HG03565 (cell line): ENCODE measurements around the gene ABHD2.

Experiments used
- ATAC-seq: cut with Tn5 transposase; IDR thresholded peaks from one replicate; pipeline ENCODE4 v1.9.1; 2021; ENCODE audit warnings: mild to moderate bottlenecking, moderate library complexity; ENCODE audit not compliant: unreplicated experiment

The ABHD2 gene

DNA sequence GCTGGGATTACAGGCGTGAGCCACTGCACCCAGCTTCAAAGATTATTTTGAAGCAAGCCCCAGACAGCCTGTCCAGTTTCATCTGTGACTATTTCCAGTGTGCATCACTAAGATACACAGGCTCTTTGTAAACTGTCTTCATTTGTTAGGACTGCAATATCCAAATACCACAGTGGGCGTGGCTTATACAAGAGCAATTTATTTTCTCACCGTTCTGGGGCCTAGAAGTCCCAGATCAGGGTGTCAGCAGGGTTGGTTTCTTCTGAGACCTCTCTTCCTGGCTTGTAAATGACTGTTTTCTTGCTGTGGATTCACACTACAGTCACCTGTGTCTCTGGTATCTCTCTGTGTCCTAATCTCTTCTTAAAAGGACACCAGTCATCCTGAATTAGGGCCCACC, 73.4 kb downstream of the ABHD2 start:
- no peak for ATAC-seq

DNA sequence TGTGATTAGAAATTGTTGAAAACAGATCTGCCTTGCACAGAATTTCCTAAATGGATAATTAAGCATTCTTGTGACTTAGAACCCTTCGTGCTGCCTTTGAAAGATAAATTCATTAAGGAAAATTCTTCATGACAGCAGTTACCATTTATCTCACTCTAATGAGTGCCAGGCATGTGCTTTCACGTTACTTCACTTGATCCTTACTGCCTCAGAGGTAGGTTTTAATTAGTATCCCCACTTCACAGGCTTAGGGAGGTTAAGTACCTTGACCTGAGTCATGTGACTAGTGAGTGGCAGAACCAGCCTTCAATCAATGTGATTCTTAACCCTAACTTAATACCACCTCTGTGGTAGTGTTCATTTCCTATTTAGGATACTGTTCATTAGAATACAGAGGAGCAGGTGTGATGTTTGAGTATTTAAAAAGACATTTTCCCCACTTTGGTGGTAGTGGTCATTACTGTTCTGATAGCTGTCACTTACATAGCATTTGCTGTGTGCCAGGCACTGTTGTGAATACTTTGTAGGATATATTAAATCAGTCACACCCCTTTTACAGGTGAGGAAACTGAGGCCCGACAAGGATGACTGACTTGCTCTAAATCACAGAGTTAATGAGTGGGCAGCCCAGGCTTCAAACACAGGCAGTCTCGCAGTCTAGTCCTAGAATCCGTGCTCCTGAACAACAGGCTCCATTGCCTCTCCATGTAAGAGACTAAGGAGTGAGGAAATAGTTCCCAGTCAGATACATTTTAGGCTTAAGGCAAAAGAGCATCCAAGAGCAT, 75.2 kb downstream of the ABHD2 start:
- no peak for ATAC-seq

DNA sequence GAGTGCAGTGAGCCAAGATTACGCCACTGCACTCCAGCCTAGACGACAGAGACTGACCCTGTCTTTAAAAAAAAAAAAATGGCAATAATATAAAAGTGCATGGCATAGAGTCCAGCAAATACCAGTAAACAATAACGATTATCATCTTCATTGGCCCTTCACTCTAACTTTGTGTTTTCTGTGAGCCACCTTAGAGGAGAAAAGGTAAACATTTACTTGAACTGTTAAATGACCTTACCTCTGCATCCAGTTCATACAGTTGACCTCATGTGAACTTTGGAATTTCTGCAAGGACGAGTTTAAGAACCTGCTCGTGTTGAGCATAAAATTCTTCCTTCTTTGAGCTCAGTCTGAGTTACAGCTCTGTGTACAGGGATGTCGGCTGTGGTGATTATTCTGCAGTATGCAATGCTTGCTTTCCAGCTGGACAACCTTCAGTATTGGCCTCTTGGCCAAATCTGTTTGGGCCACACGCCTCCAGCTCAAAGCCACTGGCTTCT, 76.5 kb downstream of the ABHD2 start:
- ATAC-seq, result no peak

DNA sequence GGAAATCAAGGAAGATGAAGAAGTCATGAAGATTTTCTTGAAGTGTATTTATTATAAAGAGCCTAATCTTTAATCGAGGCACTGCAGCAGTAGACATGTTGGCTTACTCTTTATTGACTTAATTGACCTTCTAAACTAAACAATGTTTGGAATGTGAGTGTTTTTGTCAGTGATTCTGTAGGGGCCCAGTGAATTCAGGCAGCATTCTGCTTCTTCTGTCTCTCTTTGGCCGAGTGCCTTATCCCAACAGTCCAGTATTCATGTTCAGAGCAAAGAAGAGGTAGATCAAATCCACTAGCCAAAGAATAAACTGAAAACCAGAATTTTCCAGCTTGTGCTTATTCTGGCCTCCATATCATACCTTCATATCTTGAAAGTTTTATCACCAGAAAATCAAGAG, 77.4 kb downstream of the ABHD2 start:
- no peak for ATAC-seq

DNA sequence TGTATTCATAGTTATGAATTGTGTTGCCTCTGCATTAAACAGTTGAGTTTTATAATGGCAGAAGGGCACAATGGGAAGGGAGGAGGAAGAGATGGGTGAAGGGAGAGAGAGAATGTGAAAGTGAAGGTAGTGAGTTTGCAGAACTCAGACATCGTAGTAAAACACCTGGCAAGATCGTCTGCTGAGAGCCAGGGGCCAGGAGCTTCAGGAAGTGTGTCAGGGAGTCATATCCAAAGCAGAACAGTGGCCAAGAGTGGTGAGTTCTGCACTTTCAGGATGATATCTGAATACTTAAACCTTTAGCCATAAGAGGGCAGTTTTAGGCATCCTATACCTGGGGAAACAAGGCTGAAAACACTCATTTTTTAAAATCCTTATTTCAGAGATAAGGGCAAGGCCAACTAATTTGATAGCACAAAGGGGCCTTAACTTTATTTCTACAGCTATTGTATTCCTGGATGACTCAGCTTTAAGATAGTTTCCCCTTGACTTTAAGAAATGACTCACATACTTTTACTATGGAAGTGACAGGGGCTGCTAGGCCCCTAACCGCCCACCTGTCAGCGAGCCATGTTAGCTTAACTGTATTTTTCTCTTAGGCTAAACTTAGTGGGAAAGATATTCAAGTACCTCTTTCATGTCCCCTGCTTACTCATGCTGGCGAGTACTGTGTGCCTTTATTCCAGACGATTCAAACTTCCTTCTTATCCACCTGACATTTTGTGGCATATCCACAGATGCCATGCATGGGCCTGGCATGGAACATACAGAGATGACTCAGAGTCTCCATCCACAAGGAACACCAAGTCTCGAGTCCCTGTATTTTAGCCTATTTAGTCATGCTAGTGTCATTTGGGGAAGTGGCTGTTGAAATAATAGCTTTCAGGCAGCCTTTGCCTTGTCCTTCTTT, 79.3 kb downstream of the ABHD2 start:
- peak; percentile 72 for ATAC-seq

DNA sequence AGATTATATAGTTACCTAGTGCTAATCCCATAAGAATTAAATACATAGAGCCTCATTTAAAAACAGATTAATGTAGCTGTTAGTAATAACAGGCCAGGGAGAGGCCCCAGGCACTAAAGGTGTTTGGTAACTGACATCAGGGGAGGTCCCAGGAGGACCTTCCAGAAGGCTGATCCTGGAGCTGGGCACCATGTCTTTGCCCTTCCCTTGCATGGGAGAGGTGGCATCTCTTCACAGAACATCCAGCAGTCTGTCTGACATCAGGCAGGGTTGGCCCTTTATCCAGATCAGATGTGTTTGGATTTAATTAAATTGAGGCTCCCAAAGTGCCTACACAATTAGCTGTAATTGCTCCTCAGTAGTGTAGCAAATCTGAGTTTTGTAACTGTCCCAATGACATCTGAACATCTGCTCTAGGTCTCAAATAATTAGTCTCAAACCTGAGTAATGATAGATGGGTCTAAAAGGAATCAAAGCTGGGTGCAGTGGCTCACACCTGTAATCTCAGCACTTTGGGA, 80.1 kb downstream of the ABHD2 start:
- ATAC-seq, result no peak

DNA sequence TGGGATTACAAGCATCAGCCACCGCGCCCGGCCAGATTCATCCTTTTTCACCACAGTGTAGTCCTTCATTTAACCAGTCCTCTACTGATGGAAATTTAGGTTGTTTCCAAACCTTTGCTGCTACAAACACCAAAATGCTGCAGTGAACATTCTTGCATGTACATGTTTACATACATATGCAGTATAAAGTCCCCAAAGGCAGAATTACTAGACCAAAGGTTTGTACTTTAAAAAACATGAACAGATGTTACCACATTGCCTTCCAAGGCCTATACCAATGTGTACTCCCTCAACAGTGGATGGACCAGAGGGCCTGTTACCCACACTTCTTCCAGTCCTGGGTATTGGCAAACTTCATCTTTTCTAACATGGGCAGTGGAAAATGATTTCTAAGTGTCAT, 82.1 kb downstream of the ABHD2 start:
- ATAC-seq, result no peak

DNA sequence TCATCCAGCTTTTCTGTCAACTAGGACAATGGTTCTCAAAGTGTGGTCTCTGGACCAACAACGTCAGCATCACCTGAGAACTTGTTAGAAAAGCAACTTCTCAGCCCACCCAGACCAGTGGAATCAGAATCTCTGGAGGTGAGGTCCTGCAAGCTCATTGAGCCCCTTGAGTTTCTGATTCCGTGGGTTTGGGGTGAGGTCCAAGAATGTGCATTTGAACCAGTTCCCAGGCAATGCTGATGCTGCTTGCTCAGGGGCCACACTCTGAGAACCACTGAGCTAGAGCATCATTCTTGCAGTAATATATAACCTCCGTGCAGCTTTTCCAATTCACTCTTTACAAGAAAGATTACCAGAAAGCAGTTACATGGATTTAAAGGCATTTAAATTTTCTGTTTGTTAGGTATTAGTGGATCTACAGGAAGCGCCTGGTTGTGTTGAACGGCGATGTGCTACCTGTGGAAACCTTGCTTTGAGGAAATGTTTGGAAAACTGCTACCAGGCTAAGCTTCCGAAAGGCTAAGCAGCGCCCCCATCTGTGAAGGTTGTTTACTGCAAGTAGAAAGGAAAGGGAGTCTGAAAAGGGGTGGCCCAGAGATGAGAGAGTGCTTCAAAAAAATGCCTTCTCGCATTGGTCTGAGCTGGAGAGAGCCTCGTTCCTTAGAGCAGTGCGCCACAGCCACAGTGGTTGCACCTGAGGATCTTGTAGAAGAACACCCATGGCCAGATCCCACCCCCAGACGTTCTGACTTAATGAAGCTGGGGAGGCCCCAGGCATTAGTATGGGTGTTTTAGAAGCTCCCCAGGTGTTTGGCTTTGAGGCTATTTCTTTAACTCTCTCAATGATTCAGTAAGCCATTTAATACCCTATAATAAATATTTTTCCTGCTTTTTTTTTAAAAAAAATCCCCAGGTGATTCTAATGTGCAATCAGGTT, 83.1 kb downstream of the ABHD2 start:
- ATAC-seq, result no peak

DNA sequence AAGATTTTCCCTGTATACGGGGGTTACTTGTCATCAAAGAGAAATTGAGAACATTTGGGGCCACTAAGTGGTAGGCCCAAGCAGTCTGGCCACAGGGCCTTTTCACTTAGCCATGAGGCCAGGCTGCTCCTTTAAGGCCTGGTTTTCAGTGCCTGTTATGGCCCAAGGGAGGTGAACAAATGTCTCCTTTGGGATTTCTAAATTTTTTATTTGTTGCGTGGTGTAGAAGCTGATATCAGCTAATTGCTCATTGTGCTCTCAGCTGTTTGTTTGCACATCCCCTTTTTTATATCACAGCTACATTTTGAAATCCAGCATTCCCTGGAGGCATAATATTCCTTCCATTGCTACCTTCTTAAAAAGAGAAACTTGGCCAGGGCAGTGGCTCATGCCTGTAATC, 84.7 kb downstream of the ABHD2 start:
- no peak for ATAC-seq

DNA sequence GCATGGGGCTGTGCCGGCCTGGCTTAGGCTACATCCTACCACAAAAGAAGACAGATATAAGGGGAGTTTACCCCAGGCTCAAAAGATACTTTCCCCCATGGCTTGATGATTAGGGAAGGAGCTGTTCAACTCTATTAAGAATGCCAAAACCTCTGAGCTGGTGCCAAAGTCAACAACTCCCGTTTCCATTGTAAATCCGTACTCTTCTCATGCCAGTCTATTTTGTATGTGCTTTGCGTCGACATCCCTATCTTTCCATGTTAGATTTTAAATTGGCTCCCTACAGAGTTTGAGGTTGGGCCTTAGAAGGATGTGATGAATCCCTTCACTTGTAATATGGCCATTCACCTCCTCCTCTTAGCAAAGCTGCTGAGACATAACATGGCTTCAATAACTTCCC, 86.2 kb downstream of the ABHD2 start:
- no peak for ATAC-seq

DNA sequence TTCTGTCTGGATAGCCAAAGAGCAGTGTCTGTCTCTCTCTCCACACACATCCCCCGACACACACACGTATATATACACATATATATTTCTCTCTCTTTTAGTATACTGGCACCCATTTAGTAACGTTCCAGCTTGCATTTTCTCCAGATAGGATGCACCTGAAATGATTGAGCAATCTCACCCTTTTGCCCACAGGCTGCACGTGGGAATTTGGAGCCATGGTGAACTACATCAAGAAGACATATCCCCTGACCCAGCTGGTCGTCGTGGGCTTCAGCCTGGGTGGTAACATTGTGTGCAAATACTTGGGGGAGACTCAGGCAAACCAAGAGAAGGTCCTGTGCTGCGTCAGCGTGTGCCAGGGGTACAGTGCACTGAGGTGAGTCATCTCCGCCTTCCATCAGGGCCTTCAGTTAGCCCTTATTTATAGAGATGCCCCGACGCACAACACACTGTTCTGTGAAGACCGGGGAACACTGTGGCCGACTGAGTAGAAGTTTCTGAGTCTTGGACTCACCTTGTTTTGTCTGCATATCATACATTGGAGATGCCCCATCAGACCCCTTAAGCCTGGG, 87.4 kb downstream of the ABHD2 start:
- ATAC-seq, result no peak

DNA sequence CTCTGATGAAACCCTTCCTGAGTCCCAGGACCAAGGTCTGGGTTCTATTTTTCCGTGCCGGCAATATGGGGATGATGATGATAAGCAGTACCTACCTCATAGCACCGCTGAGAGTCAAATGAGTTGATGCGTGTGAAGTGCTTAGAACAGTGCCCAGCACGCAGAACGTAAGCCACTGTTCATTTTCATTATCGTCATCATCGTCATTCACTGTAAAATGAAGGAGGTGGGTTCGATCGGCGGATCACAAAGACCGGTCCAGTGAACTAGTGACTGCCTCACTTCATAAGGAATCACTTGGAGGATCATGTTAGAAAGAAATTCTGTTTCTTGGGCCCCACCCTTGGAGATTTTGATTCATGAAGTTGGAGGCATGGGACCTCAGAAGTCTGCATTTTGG, 88.9 kb downstream of the ABHD2 start:
- no peak for ATAC-seq

DNA sequence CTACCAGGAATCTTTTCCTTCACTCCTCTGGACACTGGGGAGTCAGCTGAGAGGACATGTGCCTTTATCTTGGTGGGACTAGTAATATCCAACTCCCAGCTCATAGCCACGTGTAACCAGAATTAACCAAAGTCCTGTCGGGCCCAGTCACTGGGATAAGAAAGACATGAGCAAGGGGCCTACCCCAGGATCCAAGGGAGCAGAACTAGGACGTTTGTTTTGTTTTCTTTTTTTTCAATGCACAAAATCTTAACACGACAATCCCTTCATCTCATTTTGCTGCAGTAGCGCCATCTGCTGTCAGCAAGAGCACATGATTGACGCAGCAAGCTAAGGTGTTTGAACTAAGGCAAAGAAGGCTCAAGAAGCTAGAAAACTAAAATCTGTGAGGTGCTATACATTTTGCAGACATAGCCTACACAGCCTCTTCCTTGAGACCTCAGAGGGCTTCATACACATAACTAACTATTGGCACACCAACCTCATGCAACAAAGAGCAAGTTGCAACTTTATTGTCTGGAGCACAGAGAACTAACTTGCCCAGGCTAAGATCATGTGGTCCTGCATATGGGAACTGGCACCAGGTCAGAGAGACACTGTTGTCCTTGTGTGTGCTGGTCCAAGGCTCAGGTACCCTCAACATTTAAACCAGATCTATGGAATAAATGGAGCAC, 89.5 kb downstream of the ABHD2 start:
- no peak for ATAC-seq

DNA sequence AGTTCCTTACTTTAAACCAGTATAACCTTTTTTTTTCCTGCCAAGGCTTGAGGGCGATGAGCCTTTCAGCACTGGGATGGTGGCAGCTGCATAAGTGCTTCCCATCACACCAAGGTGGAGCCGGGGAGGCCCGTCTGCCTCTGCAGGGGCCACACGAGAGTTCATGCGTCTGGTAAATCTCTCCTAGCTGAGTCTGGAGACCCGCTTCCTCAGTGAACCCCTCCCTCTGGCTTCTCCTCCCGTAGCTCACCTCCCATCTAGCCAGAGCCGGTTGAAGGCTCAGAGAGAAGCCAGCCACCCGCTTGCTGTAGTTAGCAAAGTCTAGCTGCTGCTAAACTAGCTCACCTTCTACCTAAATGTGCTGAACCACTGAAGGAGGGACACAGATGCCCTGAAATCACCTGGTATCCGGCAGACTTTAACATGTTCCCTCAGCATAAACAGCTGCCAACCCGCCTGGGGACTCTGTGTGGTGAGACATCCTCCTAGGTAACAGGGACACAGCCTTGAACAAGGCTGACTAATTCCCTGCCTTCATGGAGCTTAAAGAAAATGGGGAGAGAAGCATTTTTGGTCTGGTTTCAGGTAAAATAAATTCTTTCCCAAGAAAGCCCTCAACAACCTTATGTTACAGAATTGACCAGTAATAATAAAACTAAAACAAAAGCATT, 90.2 kb downstream of the ABHD2 start:
- no peak for ATAC-seq

DNA sequence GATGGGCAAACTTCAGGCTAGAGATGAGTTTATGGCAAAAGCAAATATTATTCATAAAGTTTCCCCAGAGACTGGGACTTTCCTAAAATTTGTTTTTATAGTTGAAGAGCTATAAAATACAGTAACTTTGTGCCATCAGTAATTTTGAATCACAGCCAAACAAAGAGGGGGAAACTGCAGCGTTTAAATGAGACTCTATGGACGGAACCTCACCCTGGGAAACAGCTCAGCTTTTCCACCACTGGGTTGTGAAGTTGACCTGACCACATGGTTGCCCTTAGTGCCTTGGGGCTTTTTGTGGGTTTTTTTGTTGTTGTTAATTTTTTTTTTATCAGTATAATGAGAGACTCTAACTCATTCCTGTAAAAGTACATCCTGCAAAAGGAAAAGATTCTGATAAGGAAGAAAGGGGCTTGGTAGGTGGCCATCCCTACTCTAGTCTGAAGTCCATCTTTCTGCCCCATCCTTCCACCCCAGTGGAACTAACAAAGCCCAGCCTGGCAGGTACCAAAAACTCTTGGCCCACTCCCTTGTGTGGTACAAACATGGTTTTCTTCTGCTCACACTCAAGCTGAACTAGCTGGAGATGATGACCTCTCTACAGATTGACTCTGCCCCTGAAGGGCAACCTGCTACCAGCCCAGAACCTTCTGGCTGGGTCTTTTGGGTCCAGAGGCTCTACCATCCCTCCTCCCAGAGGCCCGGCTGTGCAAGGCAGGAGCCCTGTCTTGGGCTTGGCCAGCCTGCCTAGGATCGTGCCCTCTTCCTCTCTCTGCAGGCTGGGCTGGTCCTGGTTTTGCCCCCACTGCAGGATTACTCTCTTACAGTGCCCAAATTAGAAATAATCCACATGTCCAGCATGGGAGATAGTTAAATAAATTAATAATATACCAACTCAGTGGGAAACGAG, 92.0 kb downstream of the ABHD2 start:
- no peak for ATAC-seq

DNA sequence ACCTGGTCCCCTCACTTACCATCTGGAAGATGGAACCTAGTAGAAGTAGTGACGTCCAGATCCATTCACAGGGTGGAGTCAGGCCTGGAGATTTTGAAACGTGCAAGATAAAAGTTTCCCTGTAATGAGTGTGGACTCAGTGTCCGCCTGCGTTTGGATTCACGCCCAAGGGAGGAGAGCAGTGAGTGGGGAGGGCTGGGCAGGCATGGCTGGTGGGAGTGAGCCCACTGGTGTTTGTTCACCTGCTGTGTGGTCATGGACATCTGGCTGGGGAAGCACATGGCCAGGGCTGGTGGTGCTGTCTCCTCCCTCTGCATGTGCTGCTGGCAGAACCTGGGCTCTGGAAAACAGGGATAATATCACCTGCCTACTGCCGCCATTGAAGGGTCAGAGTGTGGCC, 96.1 kb downstream of the ABHD2 start:
- ATAC-seq, result no peak

DNA sequence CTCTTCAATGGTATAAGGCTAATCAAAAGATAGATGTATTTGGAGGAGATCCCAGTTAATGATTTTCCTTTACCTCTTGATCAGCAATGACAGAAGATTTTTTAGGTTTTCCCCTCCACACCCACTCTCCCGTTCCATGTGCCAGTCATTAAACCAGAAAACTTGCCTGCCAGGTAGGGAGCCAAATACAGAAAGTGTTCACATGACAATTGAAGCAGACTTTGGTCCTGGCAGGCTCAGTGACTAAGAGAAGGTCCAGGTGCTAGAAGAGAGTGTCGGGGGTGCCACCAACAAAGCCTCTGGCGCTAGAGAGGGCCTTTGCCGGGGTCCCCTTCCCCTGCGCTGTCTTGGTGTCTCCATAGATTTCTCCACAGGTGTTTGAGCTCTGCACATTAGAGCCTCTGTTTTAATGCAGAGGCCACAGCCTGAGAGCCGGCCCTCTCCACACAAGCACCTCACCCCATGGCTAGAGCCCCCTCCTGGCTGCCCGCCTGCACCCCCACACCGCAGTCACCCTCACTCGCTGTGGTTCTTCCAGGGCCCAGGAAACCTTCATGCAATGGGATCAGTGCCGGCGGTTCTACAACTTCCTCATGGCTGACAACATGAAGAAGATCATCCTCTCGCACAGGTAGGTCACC, 96.8 kb downstream of the ABHD2 start:
- no peak for ATAC-seq

DNA sequence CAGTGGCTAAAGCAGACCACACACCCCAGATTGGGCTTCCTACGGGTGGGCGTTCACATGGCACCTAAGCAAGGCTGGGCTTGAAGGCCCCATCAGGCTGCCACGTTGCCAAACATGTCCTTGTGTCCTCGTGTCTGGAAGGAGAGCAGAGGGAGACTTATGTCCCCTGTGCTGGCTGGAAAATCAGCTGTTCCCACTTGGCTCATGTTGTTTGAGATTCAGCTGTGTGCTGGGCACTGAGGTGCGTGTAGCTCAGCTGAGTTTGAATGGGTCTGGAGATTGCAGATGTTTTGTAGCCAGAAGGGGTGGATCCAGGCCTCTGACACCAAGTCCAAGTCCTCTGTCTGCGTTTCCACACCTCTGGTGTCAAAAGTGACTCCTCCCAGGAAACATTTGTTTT, 98.5 kb downstream of the ABHD2 start:
- ATAC-seq, result no peak
